Stomach (tissue), 4 donors: ENCODE results near the gene TADA2A.

Source experiments
- POLR2A ChIP-seq, 4 donors: fragments of 450-650 bp; IDR thresholded peaks; one replicate each; pipeline ENCODE4 v1.6.1; 2016; ENCODE audit warnings: antibody characterized with exemption in 4 of 4, control low read depth in 2 of 4, mild to moderate bottlenecking in 1 of 4, moderate library complexity in 1 of 4
- TF ChIP-seq, protein P1 (sequence below), 7 experiments: fragments of 450-650 bp in 4 of 7; fragments of 200-600 bp in 3 of 7; sonication (generic) in 3 of 7; IDR thresholded peaks; one replicate each; pipeline ENCODE4 v1.5.1; 2016 to 2019; ENCODE audit warnings: antibody characterized with exemption in 7 of 7, control low read depth in 2 of 7, mild to moderate bottlenecking in 1 of 7

DNA sequence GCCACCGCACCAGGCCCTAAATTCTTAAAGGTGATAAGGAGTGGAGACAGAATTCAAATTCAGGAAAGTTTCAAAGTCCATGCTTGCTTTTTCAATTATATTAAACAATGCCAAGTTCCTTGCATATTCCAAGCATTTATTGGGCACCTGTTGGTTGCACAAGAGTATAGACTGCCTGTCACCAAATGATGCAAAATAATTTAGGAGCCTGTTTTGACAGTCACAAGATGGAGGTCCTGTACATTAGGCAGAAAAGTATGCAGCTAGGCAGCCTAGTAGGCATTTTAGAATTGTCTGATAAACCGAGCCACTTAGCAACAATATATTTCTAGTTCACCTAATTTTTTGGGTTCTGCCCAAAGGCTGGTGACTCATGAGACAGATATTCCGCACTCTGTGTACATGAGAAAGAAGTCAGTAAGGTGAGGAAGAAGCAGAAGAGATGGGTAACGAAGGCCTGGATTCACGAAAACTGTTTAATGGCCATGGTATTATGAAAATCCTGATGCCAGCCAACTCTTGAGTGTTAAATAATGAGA, 7.4 kb upstream of the TADA2A start:
- TF ChIP-seq, protein P1, sequence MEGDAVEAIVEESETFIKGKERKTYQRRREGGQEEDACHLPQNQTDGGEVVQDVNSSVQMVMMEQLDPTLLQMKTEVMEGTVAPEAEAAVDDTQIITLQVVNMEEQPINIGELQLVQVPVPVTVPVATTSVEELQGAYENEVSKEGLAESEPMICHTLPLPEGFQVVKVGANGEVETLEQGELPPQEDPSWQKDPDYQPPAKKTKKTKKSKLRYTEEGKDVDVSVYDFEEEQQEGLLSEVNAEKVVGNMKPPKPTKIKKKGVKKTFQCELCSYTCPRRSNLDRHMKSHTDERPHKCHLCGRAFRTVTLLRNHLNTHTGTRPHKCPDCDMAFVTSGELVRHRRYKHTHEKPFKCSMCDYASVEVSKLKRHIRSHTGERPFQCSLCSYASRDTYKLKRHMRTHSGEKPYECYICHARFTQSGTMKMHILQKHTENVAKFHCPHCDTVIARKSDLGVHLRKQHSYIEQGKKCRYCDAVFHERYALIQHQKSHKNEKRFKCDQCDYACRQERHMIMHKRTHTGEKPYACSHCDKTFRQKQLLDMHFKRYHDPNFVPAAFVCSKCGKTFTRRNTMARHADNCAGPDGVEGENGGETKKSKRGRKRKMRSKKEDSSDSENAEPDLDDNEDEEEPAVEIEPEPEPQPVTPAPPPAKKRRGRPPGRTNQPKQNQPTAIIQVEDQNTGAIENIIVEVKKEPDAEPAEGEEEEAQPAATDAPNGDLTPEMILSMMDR (IDR thresholded peaks at IDR 0.05) = no peak
- TF ChIP-seq POLR2A (IDR thresholded peaks at IDR 0.05) = no peak
